Measurements from ENCODE around the gene C12orf43.

The C12orf43 gene

GRCh38 chr12:120999191-121000120, 16.8 kb downstream of the C12orf43 start:
- Mint-ChIP-seq H3K27me3 (peaks cover 10 to 17% of the 10 kb centered on the region in 2 donors), H3K4me1 (ENCODE audit: low read depth in 2 of 2) (peaks cover 0 to 3% of the 10 kb centered on the region in 2 donors), H3K36me3 (ENCODE audit: insufficient read depth) (peaks cover 19% of the 10 kb centered on the region), H3K9me3 (peaks cover 0 to 11% of the 10 kb centered on the region in 2 donors), H3K27ac (no peak overlapping the region), H3K4me3 (no peak overlapping the region)
- DNase-seq (no peak), ATAC-seq (replicated peaks) (no peak)

- H3K9me3 Mint-ChIP-seq = peaks cover 0 to 11% of the 10 kb centered on the region in 2 donors
- H3K36me3 Mint-ChIP-seq (ENCODE audit: insufficient read depth) = peaks cover 11% of the 10 kb centered on the region
- no peak overlapping the region for H3K27ac Mint-ChIP-seq
- DNase-seq (no peak), ATAC-seq (replicated peaks) (no peak)
- H3K27me3 Mint-ChIP-seq = peaks cover 10 to 18% of the 10 kb centered on the region in 2 donors
- peaks cover 0 to 3% of the 10 kb centered on the region in 2 donors for H3K4me1 Mint-ChIP-seq (ENCODE audit: low read depth in 2 of 2)
- no peak overlapping the region for H3K4me3 Mint-ChIP-seq
These were observed 17.9 kb downstream of the C12orf43 start for GRCh38 chr12:120998435-120998834.

GRCh38 chr12:120997448-120997847, 18.8 kb downstream of the C12orf43 start:
- ATAC-seq (replicated peaks) (no peak), DNase-seq (no peak)
- Mint-ChIP-seq H3K9me3 (peaks cover 0 to 11% of the 10 kb centered on the region in 2 donors), H3K36me3 (ENCODE audit: insufficient read depth) (peaks cover 1% of the 10 kb centered on the region), H3K4me3 (no peak overlapping the region), H3K27me3 (peaks cover 10 to 24% of the 10 kb centered on the region in 2 donors), H3K4me1 (ENCODE audit: low read depth in 2 of 2) (peaks cover 0 to 3% of the 10 kb centered on the region in 2 donors), H3K27ac (no peak overlapping the region)

- peaks cover 10 to 24% of the 10 kb centered on the region in 2 donors for H3K27me3 Mint-ChIP-seq
- H3K27ac Mint-ChIP-seq = no peak overlapping the region
- H3K4me1 Mint-ChIP-seq (ENCODE audit: low read depth in 2 of 2) = no peaks in the 10 kb centered on the region
- H3K9me3 Mint-ChIP-seq = peaks cover 0 to 11% of the 10 kb centered on the region in 2 donors
- no peak overlapping the region for H3K4me3 Mint-ChIP-seq
- H3K36me3 Mint-ChIP-seq (ENCODE audit: insufficient read depth) = no peaks in the 10 kb centered on the region
- ATAC-seq (replicated peaks) (no peak), DNase-seq (no peak)
These were observed 20.0 kb downstream of the C12orf43 start for GRCh38 chr12:120996133-120996746.

GRCh38 chr12:120994589-120995337, 21.5 kb downstream of the C12orf43 start:
- Mint-ChIP-seq H3K4me3 (no peak overlapping the region), H3K9me3 (peaks cover 0 to 11% of the 10 kb centered on the region in 2 donors), H3K36me3 (ENCODE audit: insufficient read depth) (no peaks in the 10 kb centered on the region), H3K27ac (no peak overlapping the region), H3K27me3 (peaks cover 10 to 24% of the 10 kb centered on the region in 2 donors), H3K4me1 (ENCODE audit: low read depth in 2 of 2) (no peaks in the 10 kb centered on the region)
- ATAC-seq (replicated peaks) (no peak), DNase-seq (no peak)

GRCh38 chr12:120994059-120994458, 22.2 kb downstream of the C12orf43 start:
- Mint-ChIP-seq H3K27me3 (peaks cover 10 to 28% of the 10 kb centered on the region in 2 donors), H3K4me1 (ENCODE audit: low read depth in 2 of 2) (no peaks in the 10 kb centered on the region), H3K4me3 (no peak overlapping the region), H3K27ac (no peak overlapping the region), H3K36me3 (ENCODE audit: insufficient read depth) (no peaks in the 10 kb centered on the region), H3K9me3 (peaks cover 0 to 11% of the 10 kb centered on the region in 2 donors)
- DNase-seq = no peak
- ATAC-seq (replicated peaks) = no peak

GRCh38 chr12:120993496-120993895, 22.8 kb downstream of the C12orf43 start:
- Mint-ChIP-seq H3K4me1 (ENCODE audit: low read depth in 2 of 2) (no peaks in the 10 kb centered on the region), H3K27ac (no peak overlapping the region), H3K27me3 (peaks cover 10 to 34% of the 10 kb centered on the region in 2 donors), H3K4me3 (no peak overlapping the region), H3K36me3 (ENCODE audit: insufficient read depth) (no peaks in the 10 kb centered on the region), H3K9me3 (peaks cover 0 to 11% of the 10 kb centered on the region in 2 donors)
- DNase-seq = no peak
- no peak for ATAC-seq (replicated peaks)

GRCh38 chr12:120992989-120993388, 23.3 kb downstream of the C12orf43 start:
- ATAC-seq (replicated peaks) = no peak
- Mint-ChIP-seq H3K4me1 (ENCODE audit: low read depth in 2 of 2) (no peaks in the 10 kb centered on the region), H3K27ac (no peak overlapping the region), H3K27me3 (peaks cover 10 to 39% of the 10 kb centered on the region in 2 donors), H3K9me3 (peaks cover 0 to 11% of the 10 kb centered on the region in 2 donors), H3K36me3 (ENCODE audit: insufficient read depth) (no peaks in the 10 kb centered on the region), H3K4me3 (no peak overlapping the region)
- DNase-seq = no peak

GRCh38 chr12:120991965-120992364, 24.3 kb downstream of the C12orf43 start:
- peaks cover 0 to 11% of the 10 kb centered on the region in 2 donors for H3K9me3 Mint-ChIP-seq
- H3K4me3 Mint-ChIP-seq = no peak overlapping the region
- ATAC-seq (replicated peaks) (no peak), DNase-seq (no peak)
- no peaks in the 10 kb centered on the region for H3K4me1 Mint-ChIP-seq (ENCODE audit: low read depth in 2 of 2)
- H3K27me3 Mint-ChIP-seq = peaks cover 10 to 42% of the 10 kb centered on the region in 2 donors
- H3K36me3 Mint-ChIP-seq (ENCODE audit: insufficient read depth) = no peaks in the 10 kb centered on the region
- H3K27ac Mint-ChIP-seq = no peak overlapping the region

- H3K4me3 Mint-ChIP-seq = no peak overlapping the region
- no peaks in the 10 kb centered on the region for H3K36me3 Mint-ChIP-seq (ENCODE audit: insufficient read depth)
- no peak for ATAC-seq (replicated peaks)
- H3K27ac Mint-ChIP-seq = no peak overlapping the region
- H3K9me3 Mint-ChIP-seq = peaks cover 0 to 9% of the 10 kb centered on the region in 2 donors
- DNase-seq = no peak
- peaks cover 6 to 36% of the 10 kb centered on the region in 2 donors for H3K27me3 Mint-ChIP-seq
- no peaks in the 10 kb centered on the region for H3K4me1 Mint-ChIP-seq (ENCODE audit: low read depth in 2 of 2)
These were observed 25.7 kb downstream of the C12orf43 start for GRCh38 chr12:120990487-120991055.

- Mint-ChIP-seq H3K4me1 (ENCODE audit: low read depth in 2 of 2) (no peaks in the 10 kb centered on the region), H3K4me3 (no peak overlapping the region), H3K36me3 (ENCODE audit: insufficient read depth) (no peaks in the 10 kb centered on the region), H3K9me3 (peaks cover 0 to under 1% of the 10 kb centered on the region in 2 donors), H3K27ac (no peak overlapping the region), H3K27me3 (peaks cover 0 to 27% of the 10 kb centered on the region in 2 donors)
- ATAC-seq (replicated peaks) = no peak
- no peak for DNase-seq
These were observed 26.6 kb downstream of the C12orf43 start for GRCh38 chr12:120989687-120990086.

GRCh38 chr12:120988658-120989057, 27.6 kb downstream of the C12orf43 start:
- Mint-ChIP-seq H3K4me3 (no peak overlapping the region), H3K9me3 (no peaks in the 10 kb centered on the region), H3K27ac (no peak overlapping the region), H3K4me1 (ENCODE audit: low read depth in 2 of 2) (no peaks in the 10 kb centered on the region), H3K27me3 (peaks cover 0 to 24% of the 10 kb centered on the region in 2 donors), H3K36me3 (ENCODE audit: insufficient read depth) (no peaks in the 10 kb centered on the region)
- ATAC-seq (replicated peaks) (no peak), DNase-seq (no peak)

GRCh38 chr12:120988234-120988633, 28.1 kb downstream of the C12orf43 start:
- DNase-seq (no peak), ATAC-seq (replicated peaks) (no peak)
- H3K4me3 Mint-ChIP-seq = no peak overlapping the region
- no peak overlapping the region for H3K27ac Mint-ChIP-seq
- H3K27me3 Mint-ChIP-seq = peaks cover 0 to 21% of the 10 kb centered on the region in 2 donors
- H3K4me1 Mint-ChIP-seq (ENCODE audit: low read depth in 2 of 2) = no peaks in the 10 kb centered on the region
- H3K36me3 Mint-ChIP-seq (ENCODE audit: insufficient read depth) = no peaks in the 10 kb centered on the region
- no peaks in the 10 kb centered on the region for H3K9me3 Mint-ChIP-seq
